ENCODE data around the gene CELSR2.

The CELSR2 gene

DNA sequence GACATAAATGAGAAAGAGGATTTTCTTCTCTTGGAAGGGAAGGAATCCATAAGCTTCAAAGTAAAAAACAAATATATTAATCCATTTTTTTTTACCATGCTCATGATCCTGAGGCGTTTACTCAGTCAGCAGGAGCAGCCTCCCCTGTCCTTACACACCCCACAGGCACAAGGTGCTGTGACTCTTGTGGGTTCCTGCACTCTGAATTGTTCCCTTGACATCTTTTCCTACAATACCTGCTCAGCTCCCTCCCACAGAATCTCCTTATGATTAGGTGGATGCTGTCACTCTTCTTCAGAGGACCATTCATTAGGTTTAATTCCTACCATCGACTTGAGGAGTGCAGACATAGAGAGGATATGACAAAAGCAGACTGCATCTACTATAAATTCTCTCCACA is 43.7 kb downstream of the CELSR2 start:
- Histone ChIP-seq H3K27me3 (ENCODE audit: control insufficient read depth, low read length) (no peaks in the 10 kb centered on the region), H3K9me2 (replicated peaks; ENCODE audit: control insufficient read depth, low read length) (no peaks in the 10 kb centered on the region), H3K4me1 (ENCODE audit: control insufficient read depth, low read length) (peaks cover 34% of the 10 kb centered on the region), H3K27ac (ENCODE audit: low read depth, low read length) (no peak overlapping the region), H3K79me2 (ENCODE audit: control insufficient read depth, low read length) (no peaks in the 10 kb centered on the region), H3K4me3 (ENCODE audit: low read length) (no peak overlapping the region), H3K36me3 (ENCODE audit: control insufficient read depth, low read length) (no peaks in the 10 kb centered on the region), H3K9me3 (ENCODE audit: control insufficient read depth, insufficient read depth, low read length) (no peaks in the 10 kb centered on the region), H4K20me1 (ENCODE audit: control insufficient read depth, insufficient read depth, low read depth, low read length) (no peaks in the 10 kb centered on the region), H3F3A (ENCODE audit: control insufficient read depth, insufficient read depth) (no peaks in the 10 kb centered on the region; the same call in 1 of the 2 replicates), H3K4me2 (ENCODE audit: low read length) (no peak overlapping the region)
- TF ChIP-seq EZH2phosphoT487 (IDR thresholded peaks at IDR 0.05; ENCODE audit: borderline replicate concordance, low read length) (no peak), CTCF (IDR thresholded peaks at IDR 0.05; ENCODE audit: low read depth, low read length, poor library complexity, severe bottlenecking) (no peak)

- Histone ChIP-seq H3F3A (ENCODE audit: control insufficient read depth, insufficient read depth) (no peaks in the 10 kb centered on the region; the same call in 1 of the 2 replicates), H3K36me3 (ENCODE audit: control insufficient read depth, low read length) (no peaks in the 10 kb centered on the region), H3K4me3 (ENCODE audit: low read length) (peak overlapping the region; percentile 66), H3K27ac (ENCODE audit: low read depth, low read length) (peak overlapping the region; percentile 38), H3K4me1 (ENCODE audit: control insufficient read depth, low read length) (peaks cover 39% of the 10 kb centered on the region), H3K79me2 (ENCODE audit: control insufficient read depth, low read length) (no peaks in the 10 kb centered on the region), H3K9me3 (ENCODE audit: control insufficient read depth, insufficient read depth, low read length) (no peaks in the 10 kb centered on the region), H3K27me3 (ENCODE audit: control insufficient read depth, low read length) (no peaks in the 10 kb centered on the region), H3K4me2 (ENCODE audit: low read length) (peak overlapping the region; percentile 91), H4K20me1 (ENCODE audit: control insufficient read depth, insufficient read depth, low read depth, low read length) (no peaks in the 10 kb centered on the region), H3K9me2 (replicated peaks; ENCODE audit: control insufficient read depth, low read length) (no peaks in the 10 kb centered on the region)
- TF ChIP-seq EZH2phosphoT487 (IDR thresholded peaks at IDR 0.05; ENCODE audit: borderline replicate concordance, low read length): no peak
- TF ChIP-seq CTCF (IDR thresholded peaks at IDR 0.05; ENCODE audit: low read depth, low read length, poor library complexity, severe bottlenecking): no peak
Measured at GRCh38 chr1:109294481-109294880, 45.1 kb downstream of the CELSR2 start.

- Histone ChIP-seq H3K27ac (ENCODE audit: low read depth, low read length) (no peak overlapping the region), H3K36me3 (ENCODE audit: control insufficient read depth, low read length) (no peaks in the 10 kb centered on the region), H3K9me2 (replicated peaks; ENCODE audit: control insufficient read depth, low read length) (no peaks in the 10 kb centered on the region), H3K79me2 (ENCODE audit: control insufficient read depth, low read length) (no peaks in the 10 kb centered on the region), H3F3A (ENCODE audit: control insufficient read depth, insufficient read depth) (no peaks in the 10 kb centered on the region; the same call in 1 of the 2 replicates), H3K4me3 (ENCODE audit: low read length) (no peak overlapping the region), H3K9me3 (ENCODE audit: control insufficient read depth, insufficient read depth, low read length) (no peaks in the 10 kb centered on the region), H3K4me1 (ENCODE audit: control insufficient read depth, low read length) (peaks cover 33% of the 10 kb centered on the region), H3K4me2 (ENCODE audit: low read length) (no peak overlapping the region), H4K20me1 (ENCODE audit: control insufficient read depth, insufficient read depth, low read depth, low read length) (no peaks in the 10 kb centered on the region), H3K27me3 (ENCODE audit: control insufficient read depth, low read length) (no peaks in the 10 kb centered on the region)
- TF ChIP-seq CTCF (IDR thresholded peaks at IDR 0.05; ENCODE audit: low read depth, low read length, poor library complexity, severe bottlenecking) (no peak), EZH2phosphoT487 (IDR thresholded peaks at IDR 0.05; ENCODE audit: borderline replicate concordance, low read length) (no peak)
Measured at GRCh38 chr1:109295712-109296415, 46.5 kb downstream of the CELSR2 start.
